MM.1S (cell line): ENCODE results near the gene ZNF324.
A peak's percentile ranks its signal among the peaks of the same experiment; 100 is the strongest.

Source experiments
- DNase-seq: peaks from one replicate; pipeline ENCODE4 v3.0.0-alpha.2; 2015
- H2AFZ ChIP-seq: fragments of 300-600 bp; sonication (generic); 2 replicates; pipeline ENCODE4 v1.6.0; 2016; ENCODE audit warnings: antibody characterized with exemption, low read length
- H3F3A ChIP-seq: fragments of 300-600 bp; sonication (generic); 2 replicates; pipeline ENCODE4 v1.6.1; 2016; ENCODE audit warnings: mild to moderate bottlenecking, antibody characterized with exemption, low read length, moderate library complexity, mixed read lengths; ENCODE audit not compliant: insufficient read depth
- H3K27ac ChIP-seq: fragments of 300-600 bp; sonication (generic); 2 replicates; pipeline ENCODE4 v1.5.1; 2016; ENCODE audit warnings: mild to moderate bottlenecking, low read length
- H3K27me3 ChIP-seq: fragments of 300-600 bp; sonication (generic); replicated peaks from 2 replicates; pipeline ENCODE4 v1.6.0; 2016; ENCODE audit warnings: low read length; ENCODE audit not compliant: insufficient read depth
- H3K36me3 ChIP-seq: fragments of 300-600 bp; sonication (generic); replicated peaks from 2 replicates; pipeline ENCODE4 v1.6.1; 2016; ENCODE audit warnings: mild to moderate bottlenecking, low read length, mixed read lengths; ENCODE audit not compliant: insufficient read depth
- H3K4me1 ChIP-seq: fragments of 300-600 bp; sonication (generic); 2 replicates; pipeline ENCODE4 v1.6.1; 2016; ENCODE audit warnings: low read length, mixed read lengths
- H3K4me2 ChIP-seq: fragments of 300-600 bp; sonication (generic); 2 replicates; pipeline ENCODE4 v1.6.0; 2016; ENCODE audit warnings: low read depth, low read length
- H3K4me3 ChIP-seq: fragments of 300-600 bp; sonication (generic); 2 replicates; pipeline ENCODE4 v1.5.1; 2016; ENCODE audit warnings: low read length, mixed read lengths
- H3K79me2 ChIP-seq: fragments of 300-600 bp; sonication (generic); 2 replicates; pipeline ENCODE4 v1.6.1; 2016; ENCODE audit warnings: mixed run types, low read length, mixed read lengths
- H3K9ac ChIP-seq: fragments of 300-600 bp; sonication (generic); 2 replicates; pipeline ENCODE4 v1.6.1; 2016; ENCODE audit warnings: low read length, mixed read lengths
- H3K9me2 ChIP-seq: fragments of 300-600 bp; sonication (generic); replicated peaks from 2 replicates; pipeline ENCODE4 v1.6.1; 2016; ENCODE audit warnings: mild to moderate bottlenecking, low read length, mixed read lengths; ENCODE audit not compliant: insufficient read depth
- H3K9me3 ChIP-seq: fragments of 300-600 bp; sonication (generic); replicated peaks from 2 replicates; pipeline ENCODE4 v1.6.1; 2016; ENCODE audit warnings: mild to moderate bottlenecking, low read length, mixed read lengths; ENCODE audit not compliant: insufficient read depth
- H4K20me1 ChIP-seq: fragments of 300-600 bp; sonication (generic); 2 replicates; pipeline ENCODE4 v1.6.1; 2016; ENCODE audit warnings: mild to moderate bottlenecking, low read length, moderate library complexity, mixed read lengths; ENCODE audit not compliant: insufficient read depth
- CTCF ChIP-seq: fragments of 300-600 bp; sonication (generic); IDR thresholded peaks from 2 replicates; pipeline ENCODE4 v1.5.1; 2016; ENCODE audit warnings: antibody characterized with exemption, low read length, mixed read lengths
- EZH2 ChIP-seq: fragments of 300-600 bp; sonication (generic); optimal IDR thresholded peaks from 2 replicates; pipeline ENCODE3; 2017; ENCODE audit warnings: low read depth, mild to moderate bottlenecking, antibody characterized with exemption, low read length, mixed read lengths
- EZH2phosphoT487 ChIP-seq: fragments of 300-600 bp; sonication (generic); IDR thresholded peaks from 2 replicates; pipeline ENCODE4 v1.6.1; 2018; ENCODE audit warnings: antibody characterized with exemption, low read length

The ZNF324 gene

GRCh38 chr19:58519087-58519354 lies 52.1 kb downstream of the ZNF324 start:
- Histone ChIP-seq H3K9ac (peak overlapping the region; percentile 73), H3K4me1 (peaks cover 5% of the 10 kb centered on the region; the same call in 1 of the 2 replicates), H3K79me2 (peaks cover 13% of the 10 kb centered on the region), H3F3A (peaks cover 11% of the 10 kb centered on the region; the same call in 1 of the 2 replicates), H3K27ac (peak overlapping the region; percentile 78), H4K20me1 (no peaks in the 10 kb centered on the region), H3K4me2 (peak overlapping the region; percentile 82), H3K4me3 (peak overlapping the region; percentile 88), H3K27me3 (peaks cover 4% of the 10 kb centered on the region; the same call in 1 of the 2 replicates), H3K9me2 (no peaks in the 10 kb centered on the region), H3K36me3 (no peaks in the 10 kb centered on the region), H2AFZ (peak overlapping the region; percentile 92), H3K9me3 (no peaks in the 10 kb centered on the region)
- TF ChIP-seq CTCF (no peak), EZH2phosphoT487 (no peak), EZH2 (no peak)
- peak; percentile 49 for DNase-seq

GRCh38 chr19:58519355-58520256 lies 52.7 kb downstream of the ZNF324 start, which contains the start of gene ZBTB45:
Gene ZBTB45, minus strand, starts transcription at chr19:58519810. Its CDS starts 2,137 bp downstream, at chr19:58517673.
- peaks cover 13% of the 10 kb centered on the region for H3K79me2 ChIP-seq

GRCh38 chr19:58520257-58520599 lies 53.3 kb downstream of the ZNF324 start:
- Histone ChIP-seq H3K9me2 (no peaks in the 10 kb centered on the region), H3K79me2 (peaks cover 13% of the 10 kb centered on the region), H3F3A (peaks cover 11% of the 10 kb centered on the region; the same call in 1 of the 2 replicates), H2AFZ (peak overlapping the region; percentile 92), H3K27ac (peak overlapping the region; percentile 78; the same call in 1 of the 2 replicates), H3K4me2 (peak overlapping the region; percentile 82), H3K36me3 (no peaks in the 10 kb centered on the region), H3K4me3 (peak overlapping the region; percentile 88), H3K9me3 (no peaks in the 10 kb centered on the region), H3K9ac (peak overlapping the region; percentile 73), H3K4me1 (peaks cover 5% of the 10 kb centered on the region; the same call in 1 of the 2 replicates), H4K20me1 (no peaks in the 10 kb centered on the region), H3K27me3 (peaks cover 4% of the 10 kb centered on the region; the same call in 1 of the 2 replicates)
- TF ChIP-seq EZH2phosphoT487 (no peak), EZH2 (no peak), CTCF (no peak)
- DNase-seq, result no peak

More at GRCh38 chr19:58519355-58520256, 52.7 kb downstream of the ZNF324 start, which contains the start of gene ZBTB45:
- Histone ChIP-seq H4K20me1 (no peaks in the 10 kb centered on the region), H3K9me3 (no peaks in the 10 kb centered on the region), H2AFZ (peak within 1 kb of the TSS; percentile 92), H3K4me2 (peak within 1 kb of the TSS; percentile 82), H3K4me3 (peak within 1 kb of the TSS; percentile 88), H3K27me3 (peaks cover 4% of the 10 kb centered on the region; the same call in 1 of the 2 replicates), H3K9me2 (no peaks in the 10 kb centered on the region), H3K9ac (peak within 1 kb of the TSS; percentile 73), H3K27ac (peak within 1 kb of the TSS; percentile 78), H3K4me1 (peaks cover 5% of the 10 kb centered on the region; the same call in 1 of the 2 replicates), H3K36me3 (no peaks in the 10 kb centered on the region), H3F3A (peaks cover 11% of the 10 kb centered on the region; the same call in 1 of the 2 replicates)
- DNase-seq, result peak; percentile 95
- no peak for TF ChIP-seq EZH2phosphoT487
- TF ChIP-seq CTCF, result peak; percentile 74
- TF ChIP-seq EZH2, result no peak
